G401 (cell line): Measurements from ENCODE around the gene CEP72. TPM values are rescaled to one million over a fixed set of nuclear protein-coding genes. Genes with fewer than 3 reads are reported as not detected.

ENCODE experiments used
- DNase-seq: peaks from one replicate; pipeline ENCODE4 v3.0.0-alpha.2; 2015; ENCODE audit warnings: low spot score
- in situ Hi-C: cut with HindIII; loops from 2 replicates; pipeline ENCODE4 v1.10.0; 2016; ENCODE audit warnings: low sequenced_read_pairs, mixed read lengths
- total RNA-seq: library from RNA; depleted of rRNA; stranded (reverse); fragments of >200 nt; shearing (Covaris generic); gene quantifications from 2 replicates; pipeline ENCODE4 v1.2.3, GENCODE V29; 2014

Gene CEP72
- total RNA-seq, 1 experiment from 2014 or later, result 13.9 TPM

DNA sequence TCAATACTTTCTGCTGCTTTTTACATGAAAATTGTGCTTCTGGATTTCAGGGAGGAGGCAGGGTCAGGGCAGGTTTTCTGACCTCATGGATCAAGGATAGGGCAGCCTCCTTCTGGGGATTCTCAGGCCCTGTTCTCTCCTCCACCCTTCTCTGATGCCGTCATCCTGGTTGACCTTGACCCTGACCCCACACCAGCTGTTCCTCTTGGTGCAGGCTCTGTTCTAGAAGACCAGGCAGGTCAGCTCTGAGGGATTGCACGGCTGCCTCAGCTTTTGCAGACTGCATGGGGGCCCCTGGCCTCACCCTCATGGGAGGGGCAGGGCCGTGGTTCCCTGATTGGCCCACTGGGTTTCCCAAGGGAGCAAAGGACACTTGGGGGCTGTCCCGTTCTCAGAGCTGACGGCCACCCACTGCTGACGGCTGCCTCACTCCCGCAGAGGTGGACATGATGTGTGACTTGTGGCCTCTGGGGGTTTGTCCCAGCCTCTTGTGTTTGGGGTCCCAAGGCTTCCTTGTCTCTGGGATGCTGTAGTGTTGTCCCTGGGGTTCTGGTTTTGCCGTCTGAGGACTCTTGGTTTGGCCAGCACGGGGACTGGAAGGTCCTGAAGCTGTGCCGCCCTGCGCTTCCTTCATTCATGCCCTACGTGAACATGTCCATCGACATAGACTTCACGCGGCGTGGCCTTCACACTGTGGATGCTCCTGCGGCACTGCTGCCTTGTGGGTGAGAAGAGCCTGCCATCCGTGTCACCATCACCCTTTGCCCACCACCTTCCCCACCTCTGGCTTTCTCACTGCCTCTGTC is 34.5 kb downstream of the CEP72 start:
- no peak for DNase-seq
- in situ Hi-C loops, result no loop called here

DNA sequence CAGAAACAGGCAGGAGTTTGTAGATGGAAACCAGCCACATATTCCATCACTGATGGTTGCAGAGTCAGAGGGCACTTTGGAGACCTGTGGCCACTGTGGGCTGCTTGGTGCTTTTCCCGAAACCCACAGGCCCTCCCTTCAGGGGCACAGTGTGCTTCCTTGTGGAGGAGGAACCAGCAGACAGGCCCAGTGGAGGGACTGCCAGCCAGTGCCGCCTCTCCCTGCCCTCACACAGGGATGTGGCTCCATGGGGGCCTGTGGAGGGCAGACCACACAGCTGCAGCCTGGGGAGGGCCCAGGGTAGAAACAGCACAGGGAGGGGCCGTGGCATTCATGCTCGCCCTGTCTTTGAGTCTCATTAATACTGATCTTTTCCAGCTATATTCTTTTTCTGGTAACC is 35.2 kb downstream of the CEP72 start:
- no peak for DNase-seq
- in situ Hi-C loops, result no loop called here

- in situ Hi-C loops, result no loop called here
- no peak for DNase-seq
These were observed 35.6 kb downstream of the CEP72 start for GRCh38 chr5:647727-648126.

GRCh38 chr5:651296-652022 is 39.3 kb downstream of the CEP72 start:
- DNase-seq, result no peak
- in situ Hi-C loops, result loop anchor here (25.0 kb wide), 1 partner anchor 261 kb away; no protein-coding TSS in a partner anchor

GRCh38 chr5:652023-652515 is 39.9 kb downstream of the CEP72 start:
- in situ Hi-C loops, result loop anchor here (25.0 kb wide), 1 partner anchor 260 kb away; no protein-coding TSS in a partner anchor
- DNase-seq, result no peak

- DNase-seq, result no peak
- in situ Hi-C loops, result loop anchor here (25.0 kb wide), 1 partner anchor 259 kb away; no protein-coding TSS in a partner anchor
These were observed 40.7 kb downstream of the CEP72 start for GRCh38 chr5:652773-653350.

DNA sequence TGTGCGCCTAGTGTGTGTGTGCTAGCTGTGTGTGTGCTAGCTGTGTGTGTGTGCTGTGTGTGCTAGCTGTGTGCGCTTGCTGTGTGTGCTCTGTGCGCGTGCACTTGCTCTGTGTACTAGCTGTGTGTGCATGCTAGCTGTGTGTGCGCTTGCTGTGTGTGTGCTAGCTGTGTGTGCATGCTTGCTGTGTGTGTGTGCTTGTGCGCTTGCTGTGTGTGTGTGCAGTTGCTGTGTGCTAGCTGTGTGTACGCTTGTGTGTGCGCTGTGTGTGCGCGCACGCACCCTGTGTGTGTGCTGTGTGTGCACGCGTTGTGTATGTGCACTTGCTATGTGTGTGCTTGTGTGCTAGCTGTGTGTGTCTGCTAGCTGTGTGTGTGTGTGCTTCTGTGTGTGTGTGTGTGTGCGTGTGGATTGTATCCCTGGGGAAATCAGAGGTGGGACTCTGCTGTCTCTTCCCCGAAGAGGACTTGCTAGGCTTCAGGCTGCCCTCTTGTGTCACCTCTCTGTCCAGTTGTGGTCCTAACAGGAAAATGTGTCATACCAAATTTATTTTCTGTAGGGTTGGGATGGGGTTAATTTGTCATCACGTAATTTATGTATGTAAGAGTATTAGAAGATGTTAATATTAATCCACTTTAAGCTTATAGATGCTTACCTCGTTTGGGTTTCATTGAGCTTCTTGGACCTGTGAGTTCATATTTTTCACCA is 42.1 kb downstream of the CEP72 start:
- DNase-seq, result no peak
- in situ Hi-C loops, result loop anchor here (25.0 kb wide), 1 partner anchor 258 kb away; no protein-coding TSS in a partner anchor

DNA sequence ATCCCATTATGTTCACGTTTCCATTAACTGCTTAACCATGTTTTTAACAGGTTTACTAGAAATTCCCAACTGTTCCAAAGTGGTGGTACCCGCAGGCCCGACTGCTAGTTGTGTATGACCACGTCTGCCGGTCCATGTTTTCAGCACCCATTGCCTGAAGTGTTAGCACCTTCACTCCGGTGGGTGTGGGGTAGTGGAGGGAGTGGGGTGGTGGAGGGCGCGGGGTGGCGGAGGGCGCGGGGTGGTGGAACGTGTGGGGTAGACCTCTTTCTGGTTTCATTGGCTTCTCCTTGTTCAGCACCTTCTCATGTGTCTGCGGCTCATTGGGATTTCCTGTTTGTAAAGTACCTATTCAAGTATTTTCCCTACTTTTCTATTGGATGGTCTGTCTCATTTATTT is 43.3 kb downstream of the CEP72 start:
- in situ Hi-C loops, result loop anchor here (25.0 kb wide), 1 partner anchor 257 kb away; no protein-coding TSS in a partner anchor
- DNase-seq, result no peak

GRCh38 chr5:657570-657969 is 45.4 kb downstream of the CEP72 start:
- no peak for DNase-seq
- in situ Hi-C loops, result loop anchor here (25.0 kb wide), 1 partner anchor 255 kb away; no protein-coding TSS in a partner anchor

DNA sequence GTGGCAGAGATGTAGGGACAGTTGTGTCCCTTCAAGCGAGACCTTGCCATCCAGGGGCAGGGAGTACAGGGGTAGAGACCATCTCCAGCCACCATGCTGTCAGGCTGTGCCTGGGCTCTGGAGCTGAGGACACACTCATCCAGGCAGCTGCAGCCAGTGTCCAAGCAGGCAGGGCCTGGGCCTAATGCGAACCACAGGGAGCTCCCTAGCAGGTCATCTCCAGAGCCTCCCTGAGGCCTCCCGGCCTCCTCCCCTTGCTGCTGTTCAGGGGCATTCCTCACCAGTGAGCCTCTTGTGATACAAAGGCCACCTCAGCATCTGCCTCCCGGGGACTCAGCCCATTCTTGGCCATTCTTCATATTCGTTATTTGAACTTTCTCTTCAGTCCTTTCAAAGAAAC is 46.0 kb downstream of the CEP72 start:
- DNase-seq, result no peak
- in situ Hi-C loops, result loop anchor here (25.0 kb wide), 1 partner anchor 254 kb away; no protein-coding TSS in a partner anchor

- in situ Hi-C loops, result loop anchor here (25.0 kb wide), 1 partner anchor 253 kb away; no protein-coding TSS in a partner anchor
- no peak for DNase-seq
These were observed 47.5 kb downstream of the CEP72 start for GRCh38 chr5:659496-660263.

- no peak for DNase-seq
- in situ Hi-C loops, result loop anchor here (25.0 kb wide), 1 partner anchor 252 kb away; no protein-coding TSS in a partner anchor
These were observed 48.4 kb downstream of the CEP72 start for GRCh38 chr5:660491-661030.

GRCh38 chr5:661891-662750 is 50.0 kb downstream of the CEP72 start:
- no peak for DNase-seq
- in situ Hi-C loops, result loop anchor here (25.0 kb wide), 1 partner anchor 250 kb away; no protein-coding TSS in a partner anchor

DNA sequence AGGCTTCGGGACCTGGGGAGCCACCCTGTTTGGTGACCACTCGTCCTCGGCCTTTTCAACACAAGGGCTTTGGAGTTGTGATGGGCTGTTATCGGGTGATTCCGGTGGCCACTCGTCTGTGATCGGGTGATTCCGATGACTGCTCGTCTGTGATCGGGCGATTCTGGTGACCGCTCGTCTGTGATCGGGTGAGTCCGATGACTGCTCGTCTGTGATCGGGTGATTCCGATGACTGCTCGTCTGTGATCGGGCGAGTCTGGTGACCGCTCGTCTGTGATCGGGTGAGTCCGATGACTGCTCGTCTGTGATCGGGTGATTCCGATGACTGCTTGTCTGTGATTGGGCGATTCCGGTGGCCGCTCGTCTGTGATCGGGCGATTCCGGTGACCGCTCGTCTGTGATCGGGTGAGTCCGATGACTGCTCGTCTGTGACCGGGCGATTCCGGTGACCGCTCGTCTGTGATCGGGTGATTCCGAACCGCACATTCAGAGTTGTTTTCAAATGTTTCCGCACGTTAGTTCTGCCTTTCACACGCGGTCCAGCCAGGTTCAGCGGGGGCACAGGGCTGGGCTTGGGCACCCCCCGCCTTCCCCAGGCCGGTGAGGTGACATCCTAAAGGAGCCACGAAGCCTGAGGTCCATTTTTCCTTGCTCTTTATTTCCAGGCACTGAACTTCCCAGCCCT is 50.8 kb downstream of the CEP72 start:
- DNase-seq, result no peak
- in situ Hi-C loops, result loop anchor here (25.0 kb wide), 1 partner anchor 249 kb away; no protein-coding TSS in a partner anchor

DNA sequence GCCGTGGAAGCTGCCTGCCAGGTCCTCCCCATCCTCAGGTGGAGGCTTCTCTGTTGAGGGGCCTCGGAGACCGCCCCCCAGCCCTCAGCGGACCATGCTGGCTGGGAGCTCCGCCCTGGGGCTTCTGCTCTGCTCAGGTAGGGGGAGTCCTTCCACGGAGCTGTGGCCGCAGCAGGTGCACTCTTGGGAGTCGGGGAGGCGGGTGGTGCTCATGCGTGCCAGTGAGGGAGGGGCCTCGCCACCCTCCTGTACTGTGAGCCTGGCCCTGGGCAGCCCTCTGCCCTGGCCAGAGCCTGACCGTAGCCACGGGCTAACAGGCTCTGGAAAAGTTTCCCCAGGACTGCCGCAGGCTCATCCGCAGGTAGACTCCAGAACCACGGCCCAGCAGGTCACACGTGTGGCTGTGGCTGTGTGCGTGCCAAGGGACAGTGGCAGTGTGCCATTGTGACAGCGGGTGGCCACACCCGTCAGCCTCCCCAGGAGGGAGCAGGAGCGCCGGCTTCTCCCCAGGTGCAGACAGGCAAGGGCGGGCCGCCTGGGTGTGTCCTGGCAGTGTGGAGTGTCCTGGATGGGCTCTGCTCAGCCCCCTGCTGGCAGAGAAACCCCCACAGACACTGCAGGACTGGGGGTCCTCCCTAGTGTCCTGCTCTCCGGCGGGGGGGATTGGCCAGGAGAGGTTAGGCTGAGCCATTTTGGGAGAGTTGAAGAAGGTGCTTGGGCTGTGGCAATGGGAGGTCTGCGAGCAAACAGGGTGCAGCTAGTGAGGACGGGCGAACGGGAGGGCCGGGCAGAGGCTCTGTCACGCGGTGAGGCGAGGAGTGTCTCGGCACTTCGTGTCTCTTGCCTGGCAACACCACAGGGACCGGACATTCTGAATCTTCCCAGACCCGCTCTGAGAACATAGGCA is 51.5 kb downstream of the CEP72 start:
- in situ Hi-C loops, result loop anchor here (25.0 kb wide), 1 partner anchor 249 kb away; no protein-coding TSS in a partner anchor

More for the DNA sequence above, 51.5 kb downstream of the CEP72 start:
- DNase-seq, result no peak
